ENCODE results near the gene HMGB4. TPM values are rescaled to one million over a fixed set of nuclear protein-coding genes. Genes with fewer than 3 reads are reported as not detected.

The HMGB4 gene
- total and polyA plus RNA-seq, 4 experiments from 2014 or later = not detected

DNA sequence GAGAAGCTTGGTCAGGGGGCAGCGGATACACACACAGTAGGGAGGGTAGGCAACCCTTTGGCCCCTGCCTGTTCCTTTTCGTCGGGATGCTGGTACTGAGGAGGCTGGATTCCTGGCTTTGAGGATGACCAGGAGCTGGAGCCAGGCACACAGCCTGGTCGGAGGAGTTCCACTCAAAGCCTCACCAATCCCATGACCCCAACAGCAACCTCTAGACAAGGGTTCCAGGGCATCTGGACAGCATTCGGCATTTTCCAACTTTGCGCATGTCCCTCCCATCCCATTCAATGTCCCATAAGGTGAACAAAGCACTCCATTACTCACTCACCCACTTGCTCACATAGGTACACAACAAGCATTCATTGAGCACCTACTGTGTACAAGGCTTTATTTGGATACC is 42.6 kb upstream of the HMGB4 start:
- H3K36me3 ChIP-seq (ENCODE audit: insufficient read depth, low read length) = no peaks in the 10 kb centered on the region
- no peak overlapping the region for H3K27ac Mint-ChIP-seq
- no peaks in the 10 kb centered on the region for H3K4me1 ChIP-seq (ENCODE audit: insufficient read depth, low read length)
- H3K9me3 Mint-ChIP-seq = peaks cover 0 to 1% (median 0%) of the 10 kb centered on the region in 8 donors
- no peak overlapping the region for H3K4me3 ChIP-seq (ENCODE audit: low read length in 2 of 2)
- ChIA-PET CTCF (ENCODE audit: partially characterized antibody) (no interaction called here), POLR2A (ENCODE audit: partially characterized antibody) (no interaction called here)
- DNase-seq = no peak
- no peaks in the 10 kb centered on the region for H3K4me1 Mint-ChIP-seq
- H3K9me3 ChIP-seq (ENCODE audit: control insufficient read depth in 1 of 2, low read length in 2 of 2) = no peaks in the 10 kb centered on the region
- no peak overlapping the region for H3K4me3 Mint-ChIP-seq
- H3K27ac ChIP-seq (ENCODE audit: low read depth, low read length) = no peak overlapping the region
- H3K27me3 ChIP-seq (ENCODE audit: insufficient read depth, low read length) = no peaks in the 10 kb centered on the region
- peaks cover 10 to 17% of the 10 kb centered on the region in 2 donors for H3K27me3 Mint-ChIP-seq
- H3K36me3 Mint-ChIP-seq = no peaks in the 10 kb centered on the region
- intact Hi-C loops (cut with micrococcal nuclease) = no loop called here

DNA sequence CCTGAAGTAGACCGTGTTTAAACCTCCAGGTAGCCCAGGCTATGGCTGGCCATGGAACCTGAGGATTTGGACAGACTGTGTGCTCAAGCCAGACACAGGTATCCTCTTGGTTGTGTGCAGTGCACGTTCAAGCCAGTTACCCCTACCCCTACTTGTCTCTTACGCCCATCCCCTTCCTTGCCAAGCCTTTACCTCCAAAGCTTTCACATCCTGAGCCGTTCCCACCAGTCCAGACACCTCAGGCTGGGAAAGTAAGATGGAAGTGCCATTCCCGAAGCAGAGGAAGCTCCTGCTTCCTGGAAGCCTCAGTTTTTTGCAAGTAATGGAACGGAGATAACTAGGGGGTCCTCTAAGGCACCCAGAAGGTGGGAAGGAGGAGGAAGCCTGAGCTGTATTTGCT is 41.5 kb upstream of the HMGB4 start:
- POLR2A ChIA-PET (ENCODE audit: partially characterized antibody) = no interaction called here
- no peaks in the 10 kb centered on the region for H3K4me1 Mint-ChIP-seq
- intact Hi-C loops (cut with micrococcal nuclease) = no loop called here

DNA sequence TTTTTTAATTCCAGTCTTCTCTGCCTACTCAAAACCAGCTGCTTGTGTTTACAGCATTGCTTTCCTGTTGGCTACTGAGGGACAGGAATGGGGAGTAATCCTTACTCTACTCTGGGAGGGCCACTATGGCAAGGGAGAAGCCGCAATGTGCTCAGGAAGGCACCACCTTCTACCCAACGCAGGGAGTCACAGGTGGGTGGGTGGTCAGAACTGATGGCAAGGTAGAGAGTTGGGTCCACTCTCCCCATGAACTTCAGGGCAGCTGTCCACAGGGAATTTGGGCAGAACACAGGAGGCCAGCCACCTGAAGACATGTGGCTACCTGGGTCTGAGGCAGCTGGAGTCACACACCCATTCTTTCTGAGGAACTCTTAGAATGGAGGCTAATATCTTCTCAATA is 40.5 kb upstream of the HMGB4 start:
- intact Hi-C loops (cut with micrococcal nuclease) = no loop called here
- H3K4me1 Mint-ChIP-seq = no peaks in the 10 kb centered on the region
- no peak overlapping the region for H3K27ac Mint-ChIP-seq
- Histone ChIP-seq H3K36me3 (ENCODE audit: insufficient read depth, low read length) (no peaks in the 10 kb centered on the region), H3K4me3 (ENCODE audit: low read length in 2 of 2) (no peak overlapping the region), H3K4me1 (ENCODE audit: insufficient read depth, low read length) (no peaks in the 10 kb centered on the region), H3K27ac (ENCODE audit: low read depth, low read length) (no peak overlapping the region), H3K27me3 (ENCODE audit: insufficient read depth, low read length) (no peaks in the 10 kb centered on the region), H3K9me3 (ENCODE audit: control insufficient read depth in 1 of 2, low read length in 2 of 2) (no peaks in the 10 kb centered on the region)
- no peaks in the 10 kb centered on the region for H3K36me3 Mint-ChIP-seq
- no peak for DNase-seq
- POLR2A ChIA-PET (ENCODE audit: partially characterized antibody) = no interaction called here
- no peak overlapping the region for H3K4me3 Mint-ChIP-seq
- peaks cover 0 to 3% (median 0%) of the 10 kb centered on the region in 8 donors for H3K9me3 Mint-ChIP-seq
- H3K27me3 Mint-ChIP-seq = peaks cover 17 to 21% of the 10 kb centered on the region in 2 donors
- CTCF ChIA-PET (ENCODE audit: partially characterized antibody) = no interaction called here

More for the DNA sequence above, 41.5 kb upstream of the HMGB4 start:
- Histone ChIP-seq H3K27ac (ENCODE audit: low read depth, low read length) (no peak overlapping the region), H3K4me3 (ENCODE audit: low read length in 2 of 2) (no peak overlapping the region), H3K36me3 (ENCODE audit: insufficient read depth, low read length) (no peaks in the 10 kb centered on the region), H3K4me1 (ENCODE audit: insufficient read depth, low read length) (no peaks in the 10 kb centered on the region), H3K27me3 (ENCODE audit: insufficient read depth, low read length) (no peaks in the 10 kb centered on the region), H3K9me3 (ENCODE audit: control insufficient read depth in 1 of 2, low read length in 2 of 2) (no peaks in the 10 kb centered on the region)
- H3K36me3 Mint-ChIP-seq = no peaks in the 10 kb centered on the region
- H3K9me3 Mint-ChIP-seq = peaks cover 0 to 3% (median 0%) of the 10 kb centered on the region in 8 donors
- no peak overlapping the region for H3K4me3 Mint-ChIP-seq
- no peak overlapping the region for H3K27ac Mint-ChIP-seq
- no peak for DNase-seq
- CTCF ChIA-PET (ENCODE audit: partially characterized antibody) = no interaction called here
- peaks cover 17 to 23% of the 10 kb centered on the region in 2 donors for H3K27me3 Mint-ChIP-seq

DNA sequence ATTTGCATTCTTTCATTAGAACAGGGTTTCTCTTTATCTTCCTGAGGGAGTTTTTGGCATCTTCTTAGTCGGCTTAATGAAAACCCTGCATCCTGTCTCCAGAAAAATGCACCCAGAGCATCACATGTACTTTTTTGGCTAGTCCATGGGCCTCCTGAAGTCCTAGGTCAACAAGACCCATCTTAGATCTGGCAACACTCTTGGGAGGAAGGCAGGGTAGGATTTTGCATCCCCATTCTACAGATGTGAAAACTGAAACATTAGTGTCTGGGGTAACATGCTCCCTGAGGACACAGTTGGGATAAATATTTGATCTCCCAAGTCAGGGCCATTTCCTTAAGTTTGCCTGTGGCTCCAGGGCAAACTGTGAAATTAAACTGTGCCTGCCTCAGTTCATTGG is 40.0 kb upstream of the HMGB4 start:
- Mint-ChIP-seq H3K27ac (no peak overlapping the region), H3K9me3 (peaks cover 0 to 3% (median 0%) of the 10 kb centered on the region in 8 donors), H3K4me1 (no peaks in the 10 kb centered on the region), H3K4me3 (no peak overlapping the region), H3K27me3 (peaks cover 17 to 21% of the 10 kb centered on the region in 2 donors), H3K36me3 (no peaks in the 10 kb centered on the region)
- CTCF ChIA-PET (ENCODE audit: partially characterized antibody) = no interaction called here
- POLR2A ChIA-PET (ENCODE audit: partially characterized antibody) = no interaction called here
- Histone ChIP-seq H3K9me3 (ENCODE audit: control insufficient read depth in 1 of 2, low read length in 2 of 2) (no peaks in the 10 kb centered on the region), H3K4me3 (ENCODE audit: low read length in 2 of 2) (no peak overlapping the region), H3K27ac (ENCODE audit: low read depth, low read length) (no peak overlapping the region), H3K27me3 (ENCODE audit: insufficient read depth, low read length) (no peaks in the 10 kb centered on the region), H3K36me3 (ENCODE audit: insufficient read depth, low read length) (no peaks in the 10 kb centered on the region), H3K4me1 (ENCODE audit: insufficient read depth, low read length) (no peaks in the 10 kb centered on the region)
- DNase-seq = no peak
- intact Hi-C loops (cut with micrococcal nuclease) = no loop called here

DNA sequence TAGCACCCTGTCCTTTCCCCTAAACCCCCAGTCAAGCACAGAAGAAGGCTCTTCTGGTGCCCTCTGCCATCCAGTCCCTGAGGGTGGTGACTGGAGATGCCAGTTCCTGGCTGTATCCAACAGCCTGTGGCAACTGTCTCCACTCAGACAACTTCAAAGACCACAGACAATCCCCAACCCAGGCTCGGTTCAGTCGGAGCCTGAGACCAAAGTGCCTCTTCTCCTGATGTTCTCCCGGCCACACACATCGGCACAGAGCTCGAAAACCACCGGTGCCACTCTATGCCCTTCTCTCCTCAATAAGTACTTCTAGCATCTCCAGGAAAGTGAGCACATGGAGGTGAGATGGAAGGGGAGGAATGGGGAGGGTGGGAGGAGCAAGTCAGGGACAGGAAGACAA is 39.6 kb upstream of the HMGB4 start:
- peaks cover 17 to 21% of the 10 kb centered on the region in 2 donors for H3K27me3 Mint-ChIP-seq
- DNase-seq = no peak
- H3K4me1 Mint-ChIP-seq = no peaks in the 10 kb centered on the region
- H3K4me3 Mint-ChIP-seq = no peak overlapping the region
- Histone ChIP-seq H3K27ac (ENCODE audit: low read depth, low read length) (no peak overlapping the region), H3K4me3 (ENCODE audit: low read length in 2 of 2) (no peak overlapping the region), H3K36me3 (ENCODE audit: insufficient read depth, low read length) (no peaks in the 10 kb centered on the region), H3K4me1 (ENCODE audit: insufficient read depth, low read length) (no peaks in the 10 kb centered on the region), H3K27me3 (ENCODE audit: insufficient read depth, low read length) (no peaks in the 10 kb centered on the region), H3K9me3 (ENCODE audit: control insufficient read depth in 1 of 2, low read length in 2 of 2) (no peaks in the 10 kb centered on the region)
- ChIA-PET CTCF (ENCODE audit: partially characterized antibody) (no interaction called here), POLR2A (ENCODE audit: partially characterized antibody) (no interaction called here)
- peaks cover 0 to 3% (median 0%) of the 10 kb centered on the region in 8 donors for H3K9me3 Mint-ChIP-seq
- H3K27ac Mint-ChIP-seq = no peak overlapping the region
- H3K36me3 Mint-ChIP-seq = no peaks in the 10 kb centered on the region
- intact Hi-C loops (cut with micrococcal nuclease) = no loop called here

DNA sequence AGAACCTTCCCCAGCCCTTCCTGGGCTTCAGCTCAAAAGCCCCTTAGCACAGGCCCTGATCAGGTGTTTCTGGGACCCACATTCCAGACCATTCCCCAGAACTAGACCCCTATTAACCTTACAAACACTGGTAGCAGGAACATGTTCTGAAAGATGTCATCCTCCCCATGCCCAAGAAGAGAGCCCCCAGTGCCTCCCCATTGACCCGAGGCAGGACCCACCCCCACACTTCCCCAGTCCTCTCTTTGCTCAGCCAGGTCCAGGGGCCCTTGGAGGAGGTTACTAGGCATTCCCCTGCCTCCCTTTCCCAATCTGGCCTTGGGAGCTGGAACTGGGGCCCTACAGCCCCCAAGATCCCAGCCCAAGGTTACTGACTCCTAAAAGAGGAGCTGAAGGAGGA is 38.9 kb upstream of the HMGB4 start:
- POLR2A ChIA-PET (ENCODE audit: partially characterized antibody) = no interaction called here
- intact Hi-C loops (cut with micrococcal nuclease) = no loop called here
- Histone ChIP-seq H3K9me3 (ENCODE audit: control insufficient read depth in 1 of 2, low read length in 2 of 2) (no peaks in the 10 kb centered on the region), H3K4me3 (ENCODE audit: low read length in 2 of 2) (no peak overlapping the region), H3K27me3 (ENCODE audit: insufficient read depth, low read length) (no peaks in the 10 kb centered on the region), H3K4me1 (ENCODE audit: insufficient read depth, low read length) (no peaks in the 10 kb centered on the region), H3K27ac (ENCODE audit: low read depth, low read length) (no peak overlapping the region), H3K36me3 (ENCODE audit: insufficient read depth, low read length) (no peaks in the 10 kb centered on the region)
- CTCF ChIA-PET (ENCODE audit: partially characterized antibody) = no interaction called here
- peaks cover 15 to 21% of the 10 kb centered on the region in 2 donors for H3K27me3 Mint-ChIP-seq
- H3K36me3 Mint-ChIP-seq = no peaks in the 10 kb centered on the region
- H3K27ac Mint-ChIP-seq = no peak overlapping the region
- peaks cover 0 to 3% (median 0%) of the 10 kb centered on the region in 8 donors for H3K9me3 Mint-ChIP-seq
- no peak for DNase-seq
- H3K4me3 Mint-ChIP-seq = no peak overlapping the region
- H3K4me1 Mint-ChIP-seq = no peaks in the 10 kb centered on the region

DNA sequence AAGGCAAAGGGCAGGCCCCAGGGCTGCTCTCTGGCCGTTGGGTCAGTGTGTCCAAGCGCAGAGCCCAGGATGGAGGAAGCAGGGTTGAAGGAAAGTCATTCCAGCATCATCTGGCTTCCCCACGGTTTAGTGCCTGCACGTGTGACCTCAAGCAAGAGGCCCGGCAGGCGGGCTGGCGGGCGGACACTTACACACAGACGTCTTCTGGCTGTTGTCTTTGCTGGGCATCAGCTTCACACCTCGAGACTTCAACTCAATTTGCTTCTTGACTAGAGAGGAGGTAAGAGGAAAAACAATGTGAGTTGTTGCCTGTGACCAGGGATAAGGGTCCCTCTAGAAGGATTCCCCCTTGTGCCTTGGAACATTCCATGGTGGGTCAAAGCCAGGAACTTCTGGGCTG is 38.4 kb upstream of the HMGB4 start:
- intact Hi-C loops (cut with micrococcal nuclease) = no loop called here
- DNase-seq = no peak
- Histone ChIP-seq H3K9me3 (ENCODE audit: control insufficient read depth in 1 of 2, low read length in 2 of 2) (no peaks in the 10 kb centered on the region), H3K4me1 (ENCODE audit: insufficient read depth, low read length) (no peaks in the 10 kb centered on the region), H3K27ac (ENCODE audit: low read depth, low read length) (no peak overlapping the region), H3K27me3 (ENCODE audit: insufficient read depth, low read length) (no peaks in the 10 kb centered on the region), H3K4me3 (ENCODE audit: low read length in 2 of 2) (no peak overlapping the region), H3K36me3 (ENCODE audit: insufficient read depth, low read length) (no peaks in the 10 kb centered on the region)
- ChIA-PET POLR2A (ENCODE audit: partially characterized antibody) (no interaction called here), CTCF (ENCODE audit: partially characterized antibody) (no interaction called here)
- H3K4me1 Mint-ChIP-seq = no peaks in the 10 kb centered on the region
- H3K36me3 Mint-ChIP-seq = no peaks in the 10 kb centered on the region
- H3K9me3 Mint-ChIP-seq = peaks cover 0 to 3% (median 0%) of the 10 kb centered on the region in 8 donors
- peaks cover 15 to 21% of the 10 kb centered on the region in 2 donors for H3K27me3 Mint-ChIP-seq
- no peak overlapping the region for H3K27ac Mint-ChIP-seq
- no peak overlapping the region for H3K4me3 Mint-ChIP-seq

DNA sequence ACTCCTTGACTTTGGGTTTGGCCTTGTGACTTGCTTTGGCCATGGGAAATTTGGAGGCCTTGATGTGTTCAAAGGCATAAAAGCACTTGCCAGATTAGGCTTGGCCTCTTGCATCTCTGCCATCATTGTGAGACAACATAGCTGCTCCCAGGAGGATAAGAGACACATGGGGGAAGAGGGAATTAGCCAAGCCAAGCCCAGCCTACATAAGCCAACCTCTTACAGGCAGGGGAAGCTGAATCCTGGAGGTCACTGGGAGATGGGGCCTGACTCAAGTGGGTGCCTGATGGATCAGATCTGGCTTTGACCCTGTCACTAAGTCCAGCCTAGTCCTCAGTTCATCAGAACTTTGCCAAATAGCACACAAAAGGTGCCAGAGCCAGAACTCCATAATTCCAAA is 37.6 kb upstream of the HMGB4 start:
- no peak overlapping the region for H3K4me3 ChIP-seq (ENCODE audit: low read length in 2 of 2)
- H3K27me3 ChIP-seq (ENCODE audit: insufficient read depth, low read length) = no peaks in the 10 kb centered on the region
- H3K4me1 ChIP-seq (ENCODE audit: insufficient read depth, low read length) = no peaks in the 10 kb centered on the region
- no peaks in the 10 kb centered on the region for H3K9me3 ChIP-seq (ENCODE audit: control insufficient read depth in 1 of 2, low read length in 2 of 2)
- H3K9me3 Mint-ChIP-seq = peaks cover 0 to 3% (median 0%) of the 10 kb centered on the region in 8 donors
- H3K27me3 Mint-ChIP-seq = peaks cover 13 to 21% of the 10 kb centered on the region in 2 donors
- no peak for DNase-seq
- POLR2A ChIA-PET (ENCODE audit: partially characterized antibody) = no interaction called here
- H3K27ac ChIP-seq (ENCODE audit: low read depth, low read length) = no peak overlapping the region
- intact Hi-C loops (cut with micrococcal nuclease) = no loop called here
- H3K36me3 ChIP-seq (ENCODE audit: insufficient read depth, low read length) = no peaks in the 10 kb centered on the region
- H3K27ac Mint-ChIP-seq = no peak overlapping the region
- H3K4me1 Mint-ChIP-seq = no peaks in the 10 kb centered on the region
- H3K4me3 Mint-ChIP-seq = no peak overlapping the region
- CTCF ChIA-PET (ENCODE audit: partially characterized antibody) = no interaction called here
- no peaks in the 10 kb centered on the region for H3K36me3 Mint-ChIP-seq

All from CD4-positive, alpha-beta memory T cell (primary cell).